Fibroblast of the aortic adventitia (primary cell): ENCODE results near the gene UGT1A8. TPM values are rescaled to one million over a fixed set of nuclear protein-coding genes. Genes with fewer than 3 reads are reported as not detected.

Source experiments
- DNase-seq: peaks from one replicate; pipeline ENCODE4 v3.0.0-alpha.2; 2010; ENCODE audit warnings: low read depth
- H3K4me3 ChIP-seq: 2 replicates; pipeline ENCODE4 v1.5.1; 2011; ENCODE audit warnings: low read depth, mild to moderate bottlenecking, control low read depth, low read length, moderate library complexity
- CTCF ChIP-seq: IDR thresholded peaks from 2 replicates; pipeline ENCODE4 v1.5.1; 2011; ENCODE audit warnings: mild to moderate bottlenecking, low read length, control low read depth, inconsistent platforms; ENCODE audit not compliant: insufficient read depth
- total RNA-seq: library from RNA; depleted of rRNA; stranded (reverse); fragments of >200 nt; gene quantifications from 2 replicates; pipeline ENCODE4 v1.2.3, GENCODE V29; 2012; ENCODE audit warnings: low replicate concordance

The UGT1A8 gene
- total RNA-seq, 1 donor, result 0.09 TPM

- no peak for DNase-seq
- H3K4me3 ChIP-seq, result no peak overlapping the region
- TF ChIP-seq CTCF, result no peak
These were observed 194.3 kb downstream of the UGT1A8 start for GRCh38 chr2:233811732-233812131.

GRCh38 chr2:233813236-233814055 lies 196.0 kb downstream of the UGT1A8 start:
- TF ChIP-seq CTCF, result no peak
- H3K4me3 ChIP-seq, result no peak overlapping the region
- peak; percentile 8 for DNase-seq

- TF ChIP-seq CTCF, result no peak
- no peak overlapping the region for H3K4me3 ChIP-seq
- DNase-seq, result peak; percentile 14
These were observed 196.8 kb downstream of the UGT1A8 start for GRCh38 chr2:233814056-233814835.

- TF ChIP-seq CTCF, result no peak
- peak; percentile 41 for DNase-seq
These were observed 198.4 kb downstream of the UGT1A8 start for GRCh38 chr2:233815861-233816260.

GRCh38 chr2:233816334-233816733 lies 198.9 kb downstream of the UGT1A8 start:
- no peak overlapping the region for H3K4me3 ChIP-seq
- TF ChIP-seq CTCF, result no peak
- no peak for DNase-seq

More at GRCh38 chr2:233815861-233816260, 198.4 kb downstream of the UGT1A8 start:
- no peak overlapping the region for H3K4me3 ChIP-seq

- no peak overlapping the region for H3K4me3 ChIP-seq
- no peak for TF ChIP-seq CTCF
- no peak for DNase-seq
These were observed 199.3 kb downstream of the UGT1A8 start for GRCh38 chr2:233816771-233817170.
